GM19395 (cell line): ENCODE measurements around the gene FRYL.
"Not testable (repeated sequence)": the region's sequence is repeated elsewhere in the genome, so short reads cannot be mapped to it uniquely, and the experiment has no call there.

Source experiments
- ATAC-seq: cut with Tn5 transposase; IDR thresholded peaks from one replicate; pipeline ENCODE4 v1.9.1; 2021; ENCODE audit warnings: mild to moderate bottlenecking, moderate library complexity; ENCODE audit not compliant: unreplicated experiment

Gene FRYL

DNA sequence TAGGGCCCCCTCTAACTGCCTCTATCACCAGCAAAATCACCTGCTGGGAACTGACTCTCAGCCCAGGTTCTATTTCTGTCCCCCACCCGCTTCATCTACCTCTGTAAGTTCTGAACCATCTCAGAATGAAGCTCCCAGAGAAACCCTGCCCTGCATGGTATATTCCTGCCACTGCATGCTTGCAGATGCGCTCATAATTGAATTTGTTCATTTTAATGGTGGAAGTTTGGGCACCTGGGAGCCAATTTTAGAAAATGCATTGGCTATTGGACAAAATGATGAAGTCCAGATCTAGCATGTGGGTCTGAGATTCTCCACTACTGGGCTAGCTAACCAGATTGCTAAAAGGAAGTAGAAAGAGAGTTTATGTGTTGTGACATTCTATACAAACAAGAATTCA lies 325.5 kb downstream of the FRYL start:
- no peak for ATAC-seq

DNA sequence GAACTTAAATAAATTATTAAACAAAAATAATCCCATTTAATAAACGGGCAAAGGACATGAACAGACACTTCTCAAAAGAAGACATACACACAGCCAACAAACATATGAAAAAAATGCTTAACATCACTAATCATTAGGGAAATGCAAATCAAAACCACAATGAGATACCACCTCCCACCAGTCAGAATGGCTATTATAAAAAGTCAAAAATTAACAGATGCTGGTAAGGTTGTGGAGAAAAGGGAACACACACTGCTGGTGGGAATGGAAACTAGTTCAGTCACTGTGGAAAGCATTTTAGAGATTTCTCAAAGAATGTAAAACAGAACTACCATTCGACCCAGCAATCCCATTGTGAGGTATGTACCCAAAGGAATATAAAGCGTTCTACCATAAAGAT lies 328.4 kb downstream of the FRYL start:
- not testable (repeated sequence) for ATAC-seq

- ATAC-seq: no peak
Observed at GRCh38 chr4:48450740-48451139, 329.3 kb downstream of the FRYL start.

DNA sequence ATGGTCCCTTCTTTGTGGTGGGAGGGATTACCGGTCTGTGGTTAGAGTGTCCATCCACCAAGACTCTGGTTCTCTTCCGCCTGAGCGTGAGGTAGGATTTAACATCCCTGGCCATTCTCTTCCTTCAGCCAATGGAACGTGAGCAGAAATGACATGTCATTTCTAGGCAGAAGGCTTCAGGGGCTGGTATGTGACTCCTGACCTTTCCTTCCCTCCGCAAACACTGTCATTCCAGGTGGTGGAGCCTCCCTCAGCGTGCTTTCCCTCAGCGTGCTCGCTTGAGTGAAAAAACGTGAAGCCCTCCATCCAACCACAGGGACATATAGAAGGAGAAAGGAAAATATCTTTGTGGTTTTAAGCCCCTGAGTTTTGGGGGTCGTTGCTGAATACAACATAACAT lies 330.9 kb downstream of the FRYL start:
- no peak for ATAC-seq
